K562 (cell line): ENCODE results near the gene TSGA10IP. TPM values are rescaled to one million over a fixed set of nuclear protein-coding genes. Genes with fewer than 3 reads are reported as not detected.

Experiments used
- ATAC-seq: fragments of 200-7000 bp; cut with Tn5 transposase; 3 replicates; pipeline ENCODE4 v1.9.1; 2020; ENCODE audit warnings: moderate library complexity
- BruUV-seq: library from RNA; stranded (reverse); fragments of 400-500 nt; replicated peaks from 2 replicates; lab custom pipeline; 2021; lab: Mats Ljungman, UMichigan
- CTCF ChIA-PET: fragments of 300-600 bp; formaldehyde crosslinking; extraction: SDS; loops from one replicate; lab custom pipeline; 2021; ENCODE audit warnings: low intra/inter-chr PET ratio; lab: Yijun Ruan, JAX
- POLR2A ChIA-PET: fragments of 300-600, 350-650 bp; sonication (Branson Sonifier 250); formaldehyde crosslinking; extraction: SDS; loops from one replicate; lab custom pipeline; 2021; ENCODE audit warnings: antibody characterized with exemption, inconsistent platforms; lab: Yijun Ruan, JAX
- DNase-seq, 4 experiments: peaks; one replicate each; pipeline versions ENCODE4 v3.0.0 to v3.0.0-alpha.2; 2011 to 2018; ENCODE audit warnings: low spot score in 3 of 4, mixed read lengths in 3 of 4; ENCODE audit errors: extremely low read depth in 1 of 4
- FAIRE-seq: peaks from 2 replicates; lab custom pipeline; 2011; peaks lifted over from hg19 to GRCh38; lab: Jason Lieb, UNC
- H2AFZ ChIP-seq: 2 replicates; pipeline ENCODE4 v1.6.0; 2011; ENCODE audit warnings: low read depth, low read length, control low read depth, inconsistent platforms
- H3K27ac ChIP-seq: fragments of 200-600 bp; 3 replicates; pipeline ENCODE4 v1.8.0; 2011; ENCODE audit warnings: low read depth, mild to moderate bottlenecking, control low read depth, inconsistent platforms, low read length, moderate library complexity, mixed read lengths; ENCODE audit errors: extremely low read depth
- H3K27me3 ChIP-seq, 2 experiments: fragments of 300-600 bp in 1 of 2; 2 replicates in 1 of 2; 3 replicates in 1 of 2; pipeline versions ENCODE4 v1.6.0 to v1.8.0; 2011; ENCODE audit warnings: inconsistent platforms in 2 of 2, low read length in 2 of 2, mild to moderate bottlenecking in 1 of 2, mixed read lengths in 1 of 2, moderate library complexity in 1 of 2; ENCODE audit not compliant: control insufficient read depth in 2 of 2, insufficient read depth in 2 of 2
- H3K36me3 ChIP-seq: fragments of 300-600 bp; 3 replicates; pipeline ENCODE4 v1.8.0; 2011; ENCODE audit warnings: mild to moderate bottlenecking, low read length, inconsistent platforms; ENCODE audit not compliant: control insufficient read depth, insufficient read depth
- H3K4me1 ChIP-seq, 2 experiments: fragments of 200-600 bp in 1 of 2; replicated peaks in 1 of 2; 2 replicates in 1 of 2; 3 replicates in 1 of 2; pipeline versions ENCODE4 v1.5.1 to v1.8.0; 2011; ENCODE audit warnings: inconsistent platforms in 2 of 2, low read length in 2 of 2, mild to moderate bottlenecking in 1 of 2, mixed read lengths in 1 of 2, moderate library complexity in 1 of 2; ENCODE audit not compliant: control insufficient read depth in 2 of 2, insufficient read depth in 2 of 2
- H3K4me2 ChIP-seq: 2 replicates; pipeline ENCODE4 v1.6.1; 2011; ENCODE audit warnings: low read length, control low read depth, inconsistent platforms, mixed read lengths; ENCODE audit not compliant: insufficient read depth
- H3K4me3 ChIP-seq: fragments of 200-600 bp; sonication (generic), shearing (Covaris generic); 2 replicates; pipeline ENCODE4 v1.5.1; 2016; ENCODE audit warnings: control low read depth, inconsistent platforms
- H3K79me2 ChIP-seq: fragments of 200-600 bp; 3 replicates; pipeline ENCODE4 v1.8.0; 2011; ENCODE audit warnings: low read length, inconsistent platforms; ENCODE audit not compliant: control insufficient read depth, insufficient read depth
- H3K9ac ChIP-seq, 2 experiments: 2 replicates each; pipeline versions ENCODE4 v1.6.0 to v1.6.1; 2011; ENCODE audit warnings: low read depth in 2 of 2, low read length in 2 of 2, control low read depth in 1 of 2, inconsistent platforms in 1 of 2, mild to moderate bottlenecking in 1 of 2, mixed read lengths in 1 of 2; ENCODE audit not compliant: insufficient read depth in 1 of 2
- H3K9me1 ChIP-seq: one replicate; pipeline ENCODE4 v1.6.0; 2011; ENCODE audit warnings: inconsistent platforms, mild to moderate bottlenecking, low read length, moderate library complexity; ENCODE audit not compliant: control insufficient read depth, insufficient read depth
- H3K9me3 ChIP-seq: replicated peaks from 2 replicates; pipeline ENCODE4 v1.5.1; 2011; ENCODE audit warnings: low read depth, low read length, inconsistent platforms; ENCODE audit not compliant: control insufficient read depth, insufficient read depth
- H4K20me1 ChIP-seq: replicated peaks from 2 replicates; pipeline ENCODE4 v1.6.1; 2011; ENCODE audit warnings: low read length, inconsistent platforms, mixed read lengths; ENCODE audit not compliant: control insufficient read depth, insufficient read depth
- BRCA1 ChIP-seq, 2 experiments: fragments of 450-650 bp in 1 of 2; sonication (generic) in 1 of 2; formaldehyde crosslinking in 1 of 2; IDR thresholded peaks; 2 replicates each; pipeline versions ENCODE4 v1.5.0 to v1.6.1; 2017 to 2020; ENCODE audit warnings: mild to moderate bottlenecking in 1 of 2, missing genetic modification reagents in 1 of 2
- EGR1 ChIP-seq: fragments of 450-650 bp; conservative IDR thresholded peaks from 2 replicates; pipeline ENCODE4 v1.6.1; 2017; ENCODE audit warnings: mild to moderate bottlenecking
- FOXJ2 ChIP-seq: fragments of 200-800 bp; sonication (Bioruptor generic); IDR thresholded peaks from 2 replicates; pipeline ENCODE4 v1.6.1; 2016; ENCODE audit warnings: missing genetic modification characterization, missing compliant biosample characterization
- KDM4B ChIP-seq, 2 experiments: fragments of 450-650 bp in 1 of 2; sonication (generic) in 1 of 2; IDR thresholded peaks; 2 replicates each; pipeline ENCODE4 v1.6.1; 2016 to 2017; ENCODE audit warnings: borderline replicate concordance in 2 of 2, antibody characterized with exemption in 1 of 2, low read depth in 1 of 2, mild to moderate bottlenecking in 1 of 2
- NELFE ChIP-seq: IDR thresholded peaks from 2 replicates; pipeline ENCODE4 v1.6.1; 2011; ENCODE audit warnings: mild to moderate bottlenecking; ENCODE audit not compliant: insufficient read depth, insufficient read length
- RBBP5 ChIP-seq: fragments of 200-600 bp; sonication (generic); IDR thresholded peaks from 2 replicates; pipeline ENCODE4 v1.6.1; 2012; ENCODE audit warnings: borderline replicate concordance, mild to moderate bottlenecking, low read length, control low read depth, inconsistent platforms; ENCODE audit not compliant: insufficient read depth, poor library complexity, severe bottlenecking
- RFX5 ChIP-seq: IDR thresholded peaks from 2 replicates; pipeline ENCODE4 v1.6.1; 2011; ENCODE audit warnings: low read depth, mild to moderate bottlenecking, improper control_type of control experiment, low read length
- SAP30 ChIP-seq: fragments of 200-600 bp; sonication (generic); IDR thresholded peaks from 2 replicates; pipeline ENCODE4 v1.6.1; 2012; ENCODE audit warnings: borderline replicate concordance, low read depth, mild to moderate bottlenecking, moderate library complexity, low read length, control low read depth, inconsistent platforms; ENCODE audit not compliant: insufficient read depth, poor library complexity, severe bottlenecking
- SIN3A ChIP-seq, 2 experiments: fragments of 150-350 bp in 1 of 2; IDR thresholded peaks; 2 replicates each; pipeline ENCODE4 v1.6.1; 2011 to 2016; ENCODE audit warnings: borderline replicate concordance in 2 of 2, low read depth in 2 of 2, low read length in 2 of 2, mild to moderate bottlenecking in 2 of 2, moderate library complexity in 2 of 2; ENCODE audit not compliant: control insufficient read depth in 1 of 2
- THRA ChIP-seq: fragments of 450-650 bp; IDR thresholded peaks from 2 replicates; pipeline ENCODE4 v1.6.1; 2017; ENCODE audit warnings: mild to moderate bottlenecking, moderate library complexity
- ZNF12 ChIP-seq: sonication (generic); formaldehyde crosslinking; IDR thresholded peaks from 2 replicates; pipeline ENCODE4 v1.4.0; 2020; ENCODE audit warnings: mild to moderate bottlenecking, missing genetic modification reagents
- ZNF511 ChIP-seq: sonication (generic); formaldehyde crosslinking; IDR thresholded peaks from 2 replicates; pipeline ENCODE4 v1.8.0; 2022; ENCODE audit warnings: mild to moderate bottlenecking, missing genetic modification reagents
- ZNF76 ChIP-seq: fragments of 250-450 bp; sonication (Bioruptor Pico); IDR thresholded peaks from 2 replicates; pipeline ENCODE4 v1.4.0; 2020; ENCODE audit warnings: mild to moderate bottlenecking, moderate library complexity, borderline replicate concordance
- ZNF766 ChIP-seq: fragments of 200-800 bp; sonication (Bioruptor generic); conservative IDR thresholded peaks from 2 replicates; pipeline ENCODE4 v1.6.1; 2016; ENCODE audit warnings: missing genetic modification characterization, missing compliant biosample characterization
- ZNF79 ChIP-seq: fragments of 250-450 bp; sonication (Bioruptor Pico); IDR thresholded peaks from 2 replicates; pipeline ENCODE4 v1.4.0; 2020; ENCODE audit warnings: low read depth, mild to moderate bottlenecking, moderate library complexity
- WGBS: fragments of 100-300 bp; shearing (Covaris generic); methylation state at CpG from one replicate; pipeline ENCODE4 v1.1.6; 2016; ENCODE audit warnings: low coverage, mixed read lengths; ENCODE audit not compliant: insufficient coverage; ENCODE audit errors: missing lambda C conversion rate; 5-methylcytosine and 5-hydroxymethylcytosine counted together
- in situ Hi-C: fragments of 300-500 bp; cut with MboI; formaldehyde crosslinking; loops from 4 replicates; pipeline ENCODE4 v1.15.0; 2018; ENCODE audit warnings: inconsistent platforms, mixed read lengths
- intact Hi-C: fragments of 100-400 bp; cut with micrococcal nuclease; formaldehyde crosslinking; loops from 2 replicates; pipeline ENCODE4 v1.14.2; 2022
- polyA plus RNA-seq, 8 experiments: library from polyadenylated mRNA; depleted of rRNA in 4 of 8; stranded (reverse) in 5 of 8; unstranded in 3 of 8; fragments of >200 nt; fragmentation: Nextera tagmentation in 2 of 8; fragmentation: Illumina TruSeq in 1 of 8; extraction: Ambion mirVana in 2 of 8; extraction: Trizol in 1 of 8; gene quantifications; 2 replicates each; pipeline versions ENCODE4 v1.2.1 to v1.2.3, GENCODE V29; 2011 to 2014; ENCODE audit warnings: inconsistent platforms in 1 of 8, missing spikeins in 1 of 8
- total RNA-seq, 7 experiments: library from RNA; depleted of rRNA in 6 of 7; stranded (reverse); fragments of >200 nt in 6 of 7; fragmentation: Illumina TruSeq in 2 of 7; extraction: Trizol in 2 of 7; gene quantifications; 2 replicates each; pipeline versions ENCODE4 v1.2.1 to v1.2.3, GENCODE V29; 2011 to 2021; ENCODE audit warnings: low replicate concordance in 1 of 7
- TF ChIP-seq, protein P1 (sequence below): conservative IDR thresholded peaks from 2 replicates; pipeline ENCODE4 v1.6.1; 2011; ENCODE audit warnings: low read depth, mild to moderate bottlenecking, low read length; ENCODE audit not compliant: control insufficient read depth

TSGA10IP gene
- total and polyA plus RNA-seq, 9 of the 15 experiments (the other 6 are each of a cell fraction or from before 2014, with no cell fraction given): not detected

DNA sequence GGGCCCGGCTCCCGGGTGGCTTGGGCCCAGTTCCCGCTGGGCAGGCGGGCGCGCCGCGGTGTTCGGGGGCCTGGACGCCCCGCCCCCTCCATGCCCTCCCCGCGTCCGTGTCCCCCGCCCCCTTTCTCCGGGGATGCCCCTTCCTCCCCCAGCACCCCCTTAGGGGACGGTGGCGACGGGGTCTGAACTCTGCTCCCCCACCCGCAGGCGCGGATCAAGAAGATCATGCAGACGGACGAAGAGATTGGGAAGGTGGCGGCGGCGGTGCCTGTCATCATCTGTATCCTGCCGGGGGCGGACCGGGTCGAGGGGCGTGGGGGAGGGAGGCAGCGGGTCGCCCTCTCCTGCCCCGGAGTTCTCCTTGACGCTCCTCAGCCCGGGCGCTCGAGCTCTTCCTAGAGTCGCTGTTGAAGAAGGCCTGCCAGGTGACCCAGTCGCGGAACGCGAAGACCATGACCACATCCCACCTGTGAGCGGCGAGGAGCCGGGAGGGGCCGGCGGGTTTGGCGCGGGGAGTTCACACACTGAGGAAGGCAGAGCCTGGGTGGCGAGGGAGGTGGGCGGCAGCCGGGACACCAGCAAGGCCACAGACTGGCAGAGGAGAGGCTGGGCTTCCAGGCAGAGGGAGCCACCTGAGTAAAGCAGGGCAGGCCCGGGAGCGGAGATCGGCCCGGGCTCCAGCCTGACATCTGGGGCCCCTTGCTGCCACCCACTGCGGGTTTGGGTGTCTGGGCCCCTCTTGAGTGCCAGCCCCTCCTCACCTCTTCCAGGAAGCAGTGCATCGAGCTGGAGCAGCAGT lies 25.5 kb upstream of the TSGA10IP start:
- BruUV-seq: TSS peak; percentile 70
- Histone ChIP-seq H3K27ac (peak overlapping the region; percentile 62; the same call in 1 of the 3 replicates), H3K4me3 (peak overlapping the region; percentile 98), H3K9me3 (no peaks in the 10 kb centered on the region), H2AFZ (peak overlapping the region; percentile 90), H3K4me1 (peaks cover 25 to 63% of the 10 kb centered on the region in 2 experiments), H3K9ac (peak overlapping the region; percentile 46 to 91; a peak in 3 of 4 replicates), H3K79me2 (peaks cover 31% of the 10 kb centered on the region), H3K36me3 (peaks cover 31% of the 10 kb centered on the region; the same call in 1 of the 3 replicates), H3K9me1 (no peaks in the 10 kb centered on the region), H3K4me2 (peak overlapping the region; percentile 75), H3K27me3 (no peaks in the 10 kb centered on the region), H4K20me1 (no peaks in the 10 kb centered on the region)
- FAIRE-seq (no peak), DNase-seq (peak in 3 of 4 experiments; percentile 64 to 84 (median 82)), ATAC-seq (peak; percentile 44)
- intact Hi-C loops (loop anchor here (1.0 kb wide), 1 partner anchor 42 kb away; the partner anchor contains the start of gene SART1), in situ Hi-C loops (no loop called here)
- CTCF ChIA-PET: interaction anchor here (1.5 kb wide), 1 partner anchor 31 kb away, joined by 7 read pairs; the partner anchor contains the start of gene FIBP
- WGBS: 5% methylated on average over 35 of the region's 60 CpGs
- POLR2A ChIA-PET: no interaction called here
- TF ChIP-seq ZNF766 (CRISPR knock-in tag) (0 out of 2 replicates have a peak, but pooled peaks have one; percentile 10), ZNF76 (CRISPR knock-in tag) (no peak), RBBP5 (peak; percentile 12), ZNF79 (no peak), SIN3A (IDR thresholded peaks at IDR 0.05; ENCODE audit: borderline replicate concordance in 2 of 2, control insufficient read depth in 1 of 2, low read depth in 2 of 2, low read length in 2 of 2) (peak in 1 of 2 experiments; percentile 52; a peak in 1 of 4 replicates), SAP30 (peak; percentile 59), EGR1 (peak; percentile 74), RFX5 (no peak), FOXJ2 (tag) (0 out of 2 replicates have a peak, but pooled peaks have one; percentile 1), KDM4B (IDR thresholded peaks at IDR 0.05; ENCODE audit: borderline replicate concordance in 2 of 2, low read depth in 1 of 2) (0 out of 4 replicates have a peak, but pooled peaks of 1 of the 2 experiments have one; percentile 2), THRA (no peak), BRCA1 (IDR thresholded peaks at IDR 0.05) (no peak), BRCA1 (CRISPR knock-in tag; IDR thresholded peaks at IDR 0.05) (0 out of 2 replicates have a peak, but pooled peaks have one; percentile 7), NELFE (no peak), ZNF12 (no peak), ZNF511 (CRISPR knock-in tag) (no peak)
- TF ChIP-seq, protein P1, sequence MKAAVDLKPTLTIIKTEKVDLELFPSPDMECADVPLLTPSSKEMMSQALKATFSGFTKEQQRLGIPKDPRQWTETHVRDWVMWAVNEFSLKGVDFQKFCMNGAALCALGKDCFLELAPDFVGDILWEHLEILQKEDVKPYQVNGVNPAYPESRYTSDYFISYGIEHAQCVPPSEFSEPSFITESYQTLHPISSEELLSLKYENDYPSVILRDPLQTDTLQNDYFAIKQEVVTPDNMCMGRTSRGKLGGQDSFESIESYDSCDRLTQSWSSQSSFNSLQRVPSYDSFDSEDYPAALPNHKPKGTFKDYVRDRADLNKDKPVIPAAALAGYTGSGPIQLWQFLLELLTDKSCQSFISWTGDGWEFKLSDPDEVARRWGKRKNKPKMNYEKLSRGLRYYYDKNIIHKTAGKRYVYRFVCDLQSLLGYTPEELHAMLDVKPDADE: peak; percentile 58; the same call in 1 of the 2 replicates
